ENCODE results near the gene DLGAP1. TPM values are rescaled to one million over a fixed set of nuclear protein-coding genes. Genes with fewer than 3 reads are reported as not detected.

DLGAP1 gene
- total and polyA plus RNA-seq, 2 of the 13 experiments (the other 11 are each of a cell fraction or from before 2014, with no cell fraction given) = 0.01 TPM; not detected in 1

DNA sequence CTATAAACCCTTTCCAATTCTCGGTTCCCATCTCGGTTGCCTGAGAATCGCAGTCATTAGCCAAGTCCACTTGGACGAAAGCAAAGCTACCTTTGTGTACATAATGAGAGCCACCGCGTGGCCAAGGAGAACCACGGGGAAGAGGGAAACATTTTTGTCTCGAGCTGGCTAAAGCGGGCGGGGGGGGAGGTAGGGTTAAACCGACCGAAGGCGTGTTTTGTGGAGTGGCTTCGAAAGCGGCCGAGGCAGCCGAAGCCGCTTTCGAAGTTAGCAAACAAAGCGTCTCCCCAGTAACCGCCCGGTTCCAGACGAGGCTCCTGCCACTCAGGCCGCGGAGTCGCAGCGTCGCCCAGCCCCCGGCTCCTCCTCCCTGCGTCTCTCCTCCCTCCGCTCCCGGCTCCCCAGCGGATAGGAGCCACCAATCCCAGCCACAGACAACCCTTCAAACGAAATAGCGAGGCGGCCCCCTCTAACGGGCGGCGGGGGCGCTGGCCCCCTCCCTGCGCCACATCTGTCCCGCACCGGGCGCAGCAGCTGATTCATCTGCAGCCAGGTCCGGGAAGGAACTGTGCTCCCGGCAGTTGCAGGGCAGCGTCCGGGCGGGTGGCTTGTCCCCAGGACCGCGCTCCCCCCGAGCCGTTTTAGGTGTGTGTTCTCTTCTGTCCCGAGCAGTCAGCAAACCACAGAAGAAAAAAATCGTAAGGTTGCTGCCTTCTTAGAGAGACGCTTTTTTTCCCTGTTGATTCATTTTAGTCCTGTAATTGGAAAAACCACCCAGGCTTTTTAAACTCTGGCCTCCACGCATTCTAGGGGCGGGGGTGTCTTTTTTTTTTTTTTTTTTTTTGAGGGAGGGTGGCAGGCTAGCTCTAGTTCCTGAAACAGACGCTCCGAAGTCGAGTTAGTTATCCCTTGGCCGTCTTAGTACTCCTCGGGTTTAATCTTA lies 1006.9 kb downstream of the DLGAP1 start (continued):
- TF ChIP-seq, protein P1, sequence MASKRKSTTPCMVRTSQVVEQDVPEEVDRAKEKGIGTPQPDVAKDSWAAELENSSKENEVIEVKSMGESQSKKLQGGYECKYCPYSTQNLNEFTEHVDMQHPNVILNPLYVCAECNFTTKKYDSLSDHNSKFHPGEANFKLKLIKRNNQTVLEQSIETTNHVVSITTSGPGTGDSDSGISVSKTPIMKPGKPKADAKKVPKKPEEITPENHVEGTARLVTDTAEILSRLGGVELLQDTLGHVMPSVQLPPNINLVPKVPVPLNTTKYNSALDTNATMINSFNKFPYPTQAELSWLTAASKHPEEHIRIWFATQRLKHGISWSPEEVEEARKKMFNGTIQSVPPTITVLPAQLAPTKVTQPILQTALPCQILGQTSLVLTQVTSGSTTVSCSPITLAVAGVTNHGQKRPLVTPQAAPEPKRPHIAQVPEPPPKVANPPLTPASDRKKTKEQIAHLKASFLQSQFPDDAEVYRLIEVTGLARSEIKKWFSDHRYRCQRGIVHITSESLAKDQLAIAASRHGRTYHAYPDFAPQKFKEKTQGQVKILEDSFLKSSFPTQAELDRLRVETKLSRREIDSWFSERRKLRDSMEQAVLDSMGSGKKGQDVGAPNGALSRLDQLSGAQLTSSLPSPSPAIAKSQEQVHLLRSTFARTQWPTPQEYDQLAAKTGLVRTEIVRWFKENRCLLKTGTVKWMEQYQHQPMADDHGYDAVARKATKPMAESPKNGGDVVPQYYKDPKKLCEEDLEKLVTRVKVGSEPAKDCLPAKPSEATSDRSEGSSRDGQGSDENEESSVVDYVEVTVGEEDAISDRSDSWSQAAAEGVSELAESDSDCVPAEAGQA (IDR thresholded peaks at IDR 0.05; ENCODE audit: low read depth) = no peak
- TF ChIP-seq, protein P1 (CRISPR knock-in tag; IDR thresholded peaks at IDR 0.05; ENCODE audit: borderline replicate concordance) = peak; percentile 66; the same call in 1 of the 2 replicates
- TF ChIP-seq ADNP (CRISPR knock-in tag; IDR thresholded peaks at IDR 0.05) = no peak
- TF ChIP-seq, protein P2, sequence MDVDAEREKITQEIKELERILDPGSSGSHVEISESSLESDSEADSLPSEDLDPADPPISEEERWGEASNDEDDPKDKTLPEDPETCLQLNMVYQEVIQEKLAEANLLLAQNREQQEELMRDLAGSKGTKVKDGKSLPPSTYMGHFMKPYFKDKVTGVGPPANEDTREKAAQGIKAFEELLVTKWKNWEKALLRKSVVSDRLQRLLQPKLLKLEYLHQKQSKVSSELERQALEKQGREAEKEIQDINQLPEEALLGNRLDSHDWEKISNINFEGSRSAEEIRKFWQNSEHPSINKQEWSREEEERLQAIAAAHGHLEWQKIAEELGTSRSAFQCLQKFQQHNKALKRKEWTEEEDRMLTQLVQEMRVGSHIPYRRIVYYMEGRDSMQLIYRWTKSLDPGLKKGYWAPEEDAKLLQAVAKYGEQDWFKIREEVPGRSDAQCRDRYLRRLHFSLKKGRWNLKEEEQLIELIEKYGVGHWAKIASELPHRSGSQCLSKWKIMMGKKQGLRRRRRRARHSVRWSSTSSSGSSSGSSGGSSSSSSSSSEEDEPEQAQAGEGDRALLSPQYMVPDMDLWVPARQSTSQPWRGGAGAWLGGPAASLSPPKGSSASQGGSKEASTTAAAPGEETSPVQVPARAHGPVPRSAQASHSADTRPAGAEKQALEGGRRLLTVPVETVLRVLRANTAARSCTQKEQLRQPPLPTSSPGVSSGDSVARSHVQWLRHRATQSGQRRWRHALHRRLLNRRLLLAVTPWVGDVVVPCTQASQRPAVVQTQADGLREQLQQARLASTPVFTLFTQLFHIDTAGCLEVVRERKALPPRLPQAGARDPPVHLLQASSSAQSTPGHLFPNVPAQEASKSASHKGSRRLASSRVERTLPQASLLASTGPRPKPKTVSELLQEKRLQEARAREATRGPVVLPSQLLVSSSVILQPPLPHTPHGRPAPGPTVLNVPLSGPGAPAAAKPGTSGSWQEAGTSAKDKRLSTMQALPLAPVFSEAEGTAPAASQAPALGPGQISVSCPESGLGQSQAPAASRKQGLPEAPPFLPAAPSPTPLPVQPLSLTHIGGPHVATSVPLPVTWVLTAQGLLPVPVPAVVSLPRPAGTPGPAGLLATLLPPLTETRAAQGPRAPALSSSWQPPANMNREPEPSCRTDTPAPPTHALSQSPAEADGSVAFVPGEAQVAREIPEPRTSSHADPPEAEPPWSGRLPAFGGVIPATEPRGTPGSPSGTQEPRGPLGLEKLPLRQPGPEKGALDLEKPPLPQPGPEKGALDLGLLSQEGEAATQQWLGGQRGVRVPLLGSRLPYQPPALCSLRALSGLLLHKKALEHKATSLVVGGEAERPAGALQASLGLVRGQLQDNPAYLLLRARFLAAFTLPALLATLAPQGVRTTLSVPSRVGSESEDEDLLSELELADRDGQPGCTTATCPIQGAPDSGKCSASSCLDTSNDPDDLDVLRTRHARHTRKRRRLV (CRISPR knock-in tag; IDR thresholded peaks at IDR 0.05) = peak; percentile 61; the same call in 1 of the 2 replicates
- TF ChIP-seq PITX1 (CRISPR knock-in tag; IDR thresholded peaks at IDR 0.05) = peak; percentile 65; the same call in 1 of the 2 replicates
- TF ChIP-seq, protein P3, sequence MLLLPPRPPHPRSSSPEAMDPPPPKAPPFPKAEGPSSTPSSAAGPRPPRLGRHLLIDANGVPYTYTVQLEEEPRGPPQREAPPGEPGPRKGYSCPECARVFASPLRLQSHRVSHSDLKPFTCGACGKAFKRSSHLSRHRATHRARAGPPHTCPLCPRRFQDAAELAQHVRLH (CRISPR knock-in tag; IDR thresholded peaks at IDR 0.05; ENCODE audit: borderline replicate concordance, low read depth) = peak; percentile 91
- TF ChIP-seq CEBPG (CRISPR knock-in tag; IDR thresholded peaks at IDR 0.05) = 0 out of 2 replicates have a peak, but pooled peaks have one; percentile 53
- 0 out of 2 replicates have a peak, but pooled peaks have one; percentile 24 for TF ChIP-seq ZNF704 (CRISPR knock-in tag; IDR thresholded peaks at IDR 0.05; ENCODE audit: borderline replicate concordance)
- TF ChIP-seq ZNF232 (CRISPR knock-in tag; IDR thresholded peaks at IDR 0.05; ENCODE audit: borderline replicate concordance) = peak; percentile 29; the same call in 1 of the 2 replicates
- peak; percentile 24; the same call in 1 of the 2 replicates for TF ChIP-seq ZNF343 (CRISPR knock-in tag; IDR thresholded peaks at IDR 0.05)
- peak; percentile 79 for TF ChIP-seq ERF (CRISPR knock-in tag; IDR thresholded peaks at IDR 0.05)
- TF ChIP-seq KLF15 (CRISPR knock-in tag; IDR thresholded peaks at IDR 0.05; ENCODE audit: borderline replicate concordance) = peak; percentile 75; the same call in 1 of the 2 replicates

All from HepG2 (cell line).